T-helper 9 cell (primary cell): ENCODE results near the gene TPPP3.
A peak's percentile ranks its signal among the peaks of the same experiment; 100 is the strongest.

ENCODE experiments used
- DNase-seq: peaks from one replicate; pipeline ENCODE4 v3.0.0-alpha.2; 2020
- total RNA-seq, 2 donors: gene quantifications; one replicate each; lab custom pipeline; 2026; lab: John Stamatoyannopoulos, UW

The TPPP3 gene
- total RNA-seq: 0 reads per million in 2 donors

DNA sequence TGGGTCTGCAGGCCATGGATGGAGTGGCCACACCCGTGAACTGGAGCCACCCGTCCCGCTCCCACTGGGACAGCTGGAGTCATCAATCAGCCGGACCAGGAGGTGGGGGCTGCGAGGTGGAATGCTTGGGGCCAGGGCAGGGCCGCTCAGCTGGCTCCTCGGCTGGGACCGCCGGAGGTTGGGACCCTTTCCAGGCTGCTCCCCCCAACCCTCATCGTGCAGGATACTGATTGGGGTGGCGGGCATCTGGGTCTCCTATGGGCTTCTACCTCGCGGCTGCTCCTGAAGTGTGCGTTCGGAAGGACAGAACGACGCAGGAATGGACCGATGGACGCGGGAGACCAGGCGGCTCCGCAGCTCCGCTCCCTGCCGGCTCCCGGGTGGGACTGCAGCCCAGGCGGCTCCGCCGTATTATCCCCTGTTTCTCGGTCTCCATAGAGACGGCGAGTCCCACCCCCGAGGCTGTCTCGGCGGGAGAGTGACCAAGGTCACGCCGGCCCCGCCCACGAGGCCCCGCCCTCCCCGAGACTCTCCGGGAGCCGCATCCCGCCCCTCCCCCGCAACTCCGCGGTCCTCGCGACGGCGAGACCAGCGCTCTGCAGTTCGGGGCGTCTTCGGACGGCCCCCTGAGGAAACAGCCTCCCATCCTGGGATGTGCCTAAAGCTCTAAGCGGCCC, at the start of gene TPPP3:
Gene TPPP3, minus strand, starts transcription at position 388 of the 677 bp plus-strand sequence. CDS start 2,387 bp downstream, outside the sequence.
- no peak for DNase-seq

DNA sequence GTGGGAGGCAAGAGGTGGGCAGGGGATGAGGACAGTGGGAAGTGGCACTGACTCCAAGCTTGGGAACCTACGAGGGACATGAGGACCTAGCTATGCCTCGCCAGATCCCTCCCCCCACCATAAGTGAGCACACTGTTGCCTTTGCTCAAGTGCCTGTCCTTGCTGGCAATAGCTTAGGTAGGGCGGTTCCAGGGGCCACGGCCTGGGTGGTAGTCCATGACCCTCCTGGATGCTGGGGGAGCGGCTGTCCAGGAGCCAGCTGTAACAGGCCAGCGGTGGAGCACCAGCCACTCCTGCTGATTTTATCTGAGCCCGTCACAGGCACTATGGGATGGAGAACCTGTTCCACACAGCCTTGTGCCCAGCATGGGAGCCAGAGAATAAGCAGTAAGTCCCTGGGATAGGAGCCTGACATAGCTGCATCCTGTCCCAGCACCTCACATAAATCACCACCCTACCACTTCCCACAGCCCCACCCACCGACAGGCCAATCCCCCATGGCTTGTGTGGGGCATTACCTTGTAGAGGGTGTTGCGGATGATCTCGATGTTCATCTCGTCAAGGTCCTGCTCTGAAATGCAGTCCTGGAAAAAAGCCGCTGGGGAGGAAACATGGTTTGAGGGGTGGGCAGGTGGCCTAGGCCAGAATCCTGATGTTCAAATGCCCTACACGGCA, 49.4 kb upstream of the TPPP3 start:
- DNase-seq: no peak

DNA sequence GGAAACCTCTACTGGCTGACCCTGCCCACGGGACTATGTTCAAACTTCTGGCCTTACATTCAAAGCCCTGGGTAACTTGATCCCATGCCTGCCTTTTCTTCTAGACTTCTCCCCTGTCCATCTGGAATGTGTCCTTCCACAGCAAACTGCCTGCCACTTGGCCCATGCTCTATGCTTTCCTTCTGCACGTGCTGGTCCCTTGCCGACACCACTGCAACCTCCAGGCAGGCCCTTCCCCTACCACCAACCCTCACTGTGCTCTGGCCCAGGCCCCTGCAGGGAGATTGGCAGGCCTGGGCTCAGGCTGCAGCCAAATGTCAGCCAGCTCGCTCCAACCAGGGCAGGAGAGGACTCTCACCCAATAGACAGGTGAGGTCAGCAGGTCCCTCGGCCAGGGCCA, 48.6 kb upstream of the TPPP3 start:
- DNase-seq: no peak

DNA sequence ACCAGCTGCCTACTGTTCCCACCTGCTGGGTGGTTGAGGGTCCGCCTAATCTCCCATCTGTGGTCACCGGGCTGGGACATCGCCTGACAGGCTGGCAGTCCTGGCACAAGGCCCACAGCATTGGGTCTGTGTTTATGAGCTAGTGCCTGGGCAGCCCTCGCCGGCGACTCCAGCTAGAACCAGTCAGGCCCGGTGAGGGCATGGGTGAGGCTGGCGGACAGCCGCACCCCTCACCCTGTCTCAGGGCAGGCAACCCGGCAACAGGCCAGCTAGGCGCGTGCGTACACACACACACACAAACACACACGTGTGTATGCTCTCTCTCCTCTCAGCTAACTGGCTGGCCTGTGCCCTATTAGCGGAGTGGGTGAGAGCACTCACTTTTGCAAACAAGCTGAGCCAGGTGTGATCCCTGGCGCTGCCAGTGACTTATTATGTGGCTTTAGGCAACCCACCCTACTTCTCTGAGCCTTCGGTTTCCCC, 48.0 kb upstream of the TPPP3 start:
- no peak for DNase-seq

DNA sequence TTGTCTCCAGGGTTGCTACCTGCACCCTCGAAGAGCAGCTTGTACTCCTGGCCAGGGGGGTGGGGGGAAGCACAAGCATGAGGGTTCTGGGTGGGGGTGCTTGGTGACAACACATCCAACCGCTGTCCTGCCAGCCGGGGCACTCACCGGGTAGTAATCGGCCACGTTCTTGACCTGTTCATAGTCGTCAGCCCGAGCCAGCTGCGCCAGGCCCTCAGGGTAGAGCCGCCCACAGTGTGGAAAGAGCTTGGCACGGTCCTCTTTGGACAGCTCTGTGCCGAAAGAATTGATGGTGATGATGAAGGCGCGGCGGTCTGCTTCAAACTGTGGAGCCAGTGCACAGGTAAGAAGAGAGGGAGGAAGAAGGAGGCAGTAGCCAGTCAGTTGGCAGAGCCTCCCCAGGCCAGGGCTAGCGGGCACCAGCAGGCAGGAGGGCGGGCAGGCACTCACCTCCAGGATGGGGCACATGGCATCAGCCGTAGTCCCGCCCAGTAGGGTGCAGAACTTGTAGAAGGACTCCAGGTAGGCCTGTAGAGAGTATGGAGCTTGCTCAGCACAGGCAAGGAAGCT, 45.6 kb upstream of the TPPP3 start:
- no peak for DNase-seq

DNA sequence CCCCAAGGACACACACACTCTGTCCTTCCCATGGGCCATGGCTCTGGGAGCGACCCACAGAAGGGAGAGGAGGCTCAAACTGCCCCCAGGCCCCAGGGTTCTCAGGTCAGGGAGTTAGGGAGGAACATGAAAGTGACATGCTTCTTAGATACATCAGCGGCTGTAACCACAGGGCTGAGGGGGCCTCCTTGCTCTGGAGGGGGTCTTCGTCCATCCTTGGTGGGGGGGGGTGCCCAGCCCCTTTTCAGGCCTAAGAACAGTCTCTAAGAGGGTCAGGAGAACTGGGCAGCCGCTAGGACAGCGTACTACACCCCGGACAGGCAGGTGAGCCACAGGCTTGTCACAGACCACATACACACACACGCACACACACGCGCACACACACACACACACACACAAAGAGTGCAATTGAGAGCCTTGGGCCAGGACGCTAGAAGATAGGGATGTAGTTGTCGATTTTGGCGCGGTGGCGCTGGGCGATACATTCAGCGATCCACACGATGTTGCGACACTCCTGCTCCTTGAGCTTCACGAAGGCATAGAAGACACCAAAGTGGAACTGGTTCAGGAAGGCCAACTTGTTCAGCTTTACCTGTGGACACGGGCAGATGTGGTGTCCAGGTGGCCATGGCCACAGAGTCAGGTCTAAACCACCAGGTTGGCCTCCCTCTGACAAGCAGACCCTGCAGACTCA, 44.9 kb upstream of the TPPP3 start:
- DNase-seq: no peak

DNA sequence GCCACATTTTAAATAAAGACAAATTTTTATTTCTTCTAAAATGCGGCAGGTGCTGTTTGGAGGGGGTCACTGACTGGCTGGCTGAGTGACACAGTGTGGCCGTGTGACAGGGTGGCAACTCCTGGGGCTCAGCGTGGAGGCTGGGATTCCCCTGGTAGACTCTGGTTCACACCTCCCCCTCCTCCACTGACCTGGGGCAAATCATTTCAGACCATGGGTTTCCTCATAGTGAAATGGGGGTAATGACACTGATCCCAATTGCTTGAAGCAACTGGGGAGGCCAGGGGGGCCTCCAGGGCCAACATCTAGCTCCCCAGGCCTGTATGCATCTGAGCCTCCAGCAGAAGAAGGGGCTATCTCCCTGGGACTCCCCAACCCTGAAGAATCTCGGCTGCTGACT, 44.2 kb upstream of the TPPP3 start:
- DNase-seq: no peak

DNA sequence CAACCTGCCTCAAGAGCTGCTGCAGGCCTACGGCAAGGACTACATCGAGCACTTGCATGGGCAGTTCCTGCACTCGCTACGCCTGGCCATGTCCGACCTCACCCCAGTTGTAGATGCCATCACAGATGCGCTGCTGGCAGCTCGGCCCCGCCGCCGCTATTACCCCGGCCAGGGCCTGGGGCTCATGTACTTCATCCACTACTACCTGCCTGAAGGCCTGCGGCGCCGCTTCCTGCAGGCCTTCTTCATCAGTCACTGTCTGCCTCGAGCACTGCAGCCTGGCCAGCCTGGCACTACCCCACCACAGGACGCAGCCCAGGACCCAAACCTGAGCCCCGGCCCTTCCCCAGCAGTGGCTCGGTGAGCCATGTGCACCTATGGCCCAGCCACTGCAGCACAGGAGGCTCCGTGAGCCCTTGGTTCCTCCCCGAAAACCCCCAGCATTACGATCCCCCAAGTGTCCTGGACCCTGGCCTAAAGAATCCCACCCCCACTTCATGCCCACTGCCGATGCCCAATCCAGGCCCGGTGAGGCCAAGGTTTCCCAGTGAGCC, 43.4 kb upstream of the TPPP3 start:
- no peak for DNase-seq

DNA sequence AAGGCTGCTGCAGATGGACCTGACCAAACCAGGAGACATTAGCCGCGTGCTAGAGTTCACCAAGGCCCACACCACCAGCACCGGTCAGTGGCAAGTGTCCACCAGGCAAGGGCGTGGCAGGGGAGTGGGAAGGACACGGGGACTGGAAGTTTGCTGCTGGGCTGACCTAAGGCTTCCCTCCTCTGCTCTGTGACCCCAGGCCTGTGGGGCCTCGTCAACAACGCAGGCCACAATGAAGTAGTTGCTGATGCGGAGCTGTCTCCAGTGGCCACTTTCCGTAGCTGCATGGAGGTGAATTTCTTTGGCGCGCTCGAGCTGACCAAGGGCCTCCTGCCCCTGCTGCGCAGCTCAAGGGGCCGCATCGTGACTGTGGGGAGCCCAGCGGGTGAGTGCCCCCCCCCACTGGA, 42.5 kb upstream of the TPPP3 start:
- DNase-seq: no peak

DNA sequence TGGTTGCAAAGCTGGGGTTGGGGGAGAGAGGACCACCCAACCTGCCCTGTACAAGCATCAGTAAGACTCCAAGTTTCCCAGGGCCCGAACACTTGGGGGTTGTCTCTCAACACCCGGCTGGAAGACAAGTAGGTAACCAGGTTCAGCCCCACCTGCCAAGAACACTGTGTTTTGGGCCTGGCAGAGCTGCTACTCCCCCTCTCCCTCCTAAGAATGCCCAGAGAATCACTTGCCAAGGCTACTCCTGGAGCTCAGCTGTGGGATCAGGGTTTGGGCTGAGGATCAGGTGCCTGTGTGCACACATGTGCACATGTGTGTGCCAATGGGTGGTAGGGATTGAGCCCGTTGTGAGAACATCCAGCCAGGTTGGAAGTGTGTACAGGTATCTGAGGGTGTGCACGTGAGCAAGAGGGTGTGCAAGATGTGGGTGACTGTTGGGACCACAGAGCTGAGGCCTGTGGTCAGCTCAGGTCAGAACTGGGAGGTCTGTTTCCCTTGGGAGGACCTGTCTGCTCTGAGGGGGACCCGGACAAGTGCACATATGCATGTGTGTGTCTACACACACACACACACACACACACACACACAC, 39.9 kb upstream of the TPPP3 start:
- no peak for DNase-seq

DNA sequence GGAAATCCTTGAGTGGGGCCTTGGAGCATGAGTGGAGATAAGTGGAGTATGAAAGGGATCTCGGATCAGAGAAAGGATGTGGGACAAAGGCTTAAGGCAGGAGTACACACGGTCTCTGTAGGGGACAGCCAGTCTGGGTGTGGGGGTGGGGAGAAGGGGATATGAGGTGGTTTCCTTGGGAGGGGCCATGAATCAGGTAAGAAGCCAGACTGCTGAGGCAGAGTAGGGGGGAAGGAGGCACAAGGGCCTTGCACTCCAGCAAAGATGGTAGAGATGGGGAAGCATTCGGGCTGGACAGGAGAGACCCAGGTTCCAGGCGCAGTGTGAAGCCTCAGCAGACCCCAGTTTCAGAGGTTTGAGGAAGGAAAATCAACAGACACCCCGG, 39.2 kb upstream of the TPPP3 start:
- no peak for DNase-seq

DNA sequence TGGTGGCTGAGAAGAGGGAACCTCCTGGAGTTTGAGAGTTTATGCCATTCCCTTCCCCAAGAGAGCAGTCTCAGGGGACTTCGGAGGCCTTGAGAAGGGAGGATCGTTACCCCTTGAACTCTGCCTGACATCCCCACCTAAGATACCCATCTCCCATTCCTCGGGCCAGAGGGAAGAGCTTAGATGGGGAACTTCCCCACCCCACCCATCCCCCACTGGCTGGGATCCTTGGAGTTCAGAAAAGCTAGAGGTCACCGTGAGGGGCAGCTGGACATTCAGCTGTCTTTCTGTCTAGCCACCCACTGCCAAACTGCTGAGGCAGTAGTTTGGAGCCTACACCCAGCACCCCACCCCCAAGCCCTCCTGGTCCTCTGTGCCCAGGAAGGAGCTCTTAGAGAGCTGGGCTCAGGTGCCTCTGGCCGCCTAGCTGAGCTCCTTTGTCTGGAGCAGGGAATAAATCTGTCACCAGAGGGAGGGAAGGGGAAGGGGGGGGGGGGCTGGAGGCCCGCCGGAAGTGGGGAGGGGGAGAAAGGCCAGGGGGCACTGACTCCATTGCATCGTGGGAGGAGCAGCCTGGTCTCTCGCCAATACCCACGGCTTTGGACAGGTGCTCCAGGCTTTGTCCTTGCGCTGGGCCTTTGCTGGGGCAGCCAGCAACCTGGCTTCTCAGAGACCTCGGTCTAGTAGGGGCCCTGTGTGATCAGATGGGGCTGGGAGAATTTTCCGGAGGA, 38.6 kb upstream of the TPPP3 start:
- no peak for DNase-seq

DNA sequence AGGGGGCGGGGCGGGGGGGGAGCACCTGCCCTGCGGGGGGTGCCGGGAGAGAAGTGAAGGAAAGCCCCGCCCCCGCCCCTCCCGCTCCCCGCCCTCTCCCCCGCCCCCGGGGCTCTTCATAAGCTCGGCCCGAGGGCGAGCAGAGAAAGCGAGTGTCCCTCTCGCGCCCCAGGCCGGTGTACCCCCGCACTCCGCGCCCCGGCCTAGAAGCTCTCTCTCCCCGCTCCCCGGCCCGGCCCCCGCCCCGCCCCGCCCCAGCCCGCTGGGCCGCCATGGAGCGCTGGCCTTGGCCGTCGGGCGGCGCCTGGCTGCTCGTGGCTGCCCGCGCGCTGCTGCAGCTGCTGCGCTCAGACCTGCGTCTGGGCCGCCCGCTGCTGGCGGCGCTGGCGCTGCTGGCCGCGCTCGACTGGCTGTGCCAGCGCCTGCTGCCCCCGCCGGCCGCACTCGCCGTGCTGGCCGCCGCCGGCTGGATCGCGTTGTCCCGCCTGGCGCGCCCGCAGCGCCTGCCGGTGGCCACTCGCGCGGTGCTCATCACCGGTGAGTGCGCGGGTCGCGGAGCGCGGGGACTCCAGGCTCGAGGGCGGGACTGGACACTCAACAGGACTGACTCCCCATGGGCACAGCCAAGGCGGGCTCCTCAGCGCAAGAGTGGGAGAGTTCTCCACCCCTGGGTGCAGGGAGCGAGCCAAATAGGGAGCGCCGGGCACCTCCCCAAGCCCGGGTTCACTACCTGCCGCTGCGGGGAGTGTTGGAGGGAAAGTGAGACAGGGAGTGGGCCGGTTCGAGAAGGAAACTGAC, 37.9 kb upstream of the TPPP3 start, which contains the start of gene HSD11B2:
Gene HSD11B2, plus strand, starts transcription at position 145 of the 798 bp plus-strand sequence. Its CDS starts 128 bp downstream, at position 273.
- DNase-seq: no peak

DNA sequence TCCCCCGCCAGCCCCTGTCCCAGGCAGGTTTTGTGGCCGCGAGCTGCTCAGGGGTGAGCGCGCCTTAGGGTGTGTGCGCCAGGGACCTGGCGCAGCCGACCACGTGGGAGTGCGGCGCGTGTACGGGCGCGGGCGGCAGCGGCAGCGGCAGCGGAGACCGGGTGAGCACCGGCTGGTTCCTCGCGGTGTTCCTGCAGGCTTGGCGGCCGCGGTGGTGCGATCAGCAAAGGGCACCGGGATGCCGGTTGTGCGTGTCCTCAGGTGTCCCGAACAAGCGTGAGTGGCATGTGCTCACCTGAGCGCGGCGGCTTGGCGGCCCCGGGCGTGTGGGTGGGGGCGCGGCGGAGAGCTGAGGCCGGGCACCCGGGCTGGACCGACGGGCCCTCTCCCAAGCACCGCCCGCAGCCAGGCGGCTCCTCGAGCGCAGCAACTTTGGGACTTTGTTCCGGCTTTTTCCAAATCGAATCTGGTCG, 37.2 kb upstream of the TPPP3 start:
- DNase-seq: no peak

DNA sequence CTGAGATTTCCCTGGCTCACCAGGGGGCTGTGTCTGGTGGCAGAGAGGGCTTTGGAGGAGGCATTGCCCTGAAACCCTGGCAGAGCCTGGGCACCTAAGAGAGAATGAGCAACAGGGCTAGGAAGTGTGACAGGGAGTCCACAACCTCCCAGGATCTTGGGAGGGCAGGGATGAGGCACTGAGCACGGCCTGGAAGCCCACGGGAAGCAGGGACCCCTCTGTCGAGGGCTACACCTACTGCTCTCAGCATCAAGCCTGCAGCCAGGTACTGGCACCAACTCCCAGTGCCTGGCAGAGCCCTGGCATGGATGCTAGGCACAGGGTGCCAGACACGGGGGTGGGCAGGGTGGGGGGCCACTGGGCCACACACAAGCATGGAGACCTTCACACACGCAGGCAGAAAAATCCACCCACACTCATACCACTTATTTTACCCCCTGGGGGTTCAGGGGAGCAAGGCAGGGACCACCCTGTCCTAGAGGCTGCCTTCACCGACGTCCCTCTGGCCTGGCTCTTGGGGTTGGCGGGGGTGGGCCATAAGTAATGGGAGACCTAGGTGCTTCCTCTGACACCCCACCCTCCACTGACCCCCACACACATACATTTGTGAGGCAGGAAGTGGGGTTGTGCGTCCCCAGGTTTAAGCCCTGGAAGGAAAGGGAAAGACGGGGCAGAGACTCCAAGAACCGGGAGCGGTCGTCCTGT, 36.7 kb upstream of the TPPP3 start:
- DNase-seq: no peak

DNA sequence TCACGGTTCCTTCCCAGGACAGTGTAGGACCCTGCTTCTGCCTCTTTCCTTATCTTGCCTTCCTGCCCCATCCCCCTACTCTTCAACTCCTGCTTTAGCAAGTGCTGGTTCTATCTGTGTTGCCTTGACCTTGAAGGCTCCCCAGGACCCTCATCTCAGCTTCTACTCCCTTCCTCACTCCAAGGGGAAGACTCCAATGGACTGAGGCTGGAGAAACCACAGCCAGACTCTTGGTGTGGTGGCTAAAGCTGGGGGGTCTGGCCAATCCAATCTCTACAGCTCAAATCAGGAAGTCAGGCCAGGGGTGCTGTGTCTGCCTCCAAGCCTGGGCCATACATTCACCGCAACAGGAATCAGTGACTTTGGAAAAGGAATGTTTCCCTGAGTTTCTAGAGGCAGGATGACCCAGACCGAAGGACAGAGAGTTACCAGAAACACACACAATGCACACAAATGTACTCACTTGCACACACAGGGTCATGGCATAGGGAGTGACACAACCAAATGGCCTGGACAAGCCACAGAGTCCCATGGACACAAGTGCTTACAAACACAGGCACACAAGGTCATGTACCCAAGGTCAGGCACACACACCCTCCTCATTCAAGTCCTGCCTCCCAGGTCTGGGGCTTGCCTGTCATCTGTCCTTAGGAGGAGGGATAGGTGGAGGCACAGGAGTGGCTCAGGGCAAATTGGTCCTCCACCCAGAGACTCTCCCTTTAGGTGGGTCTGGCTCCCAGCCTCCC, 35.9 kb upstream of the TPPP3 start:
- DNase-seq: no peak

DNA sequence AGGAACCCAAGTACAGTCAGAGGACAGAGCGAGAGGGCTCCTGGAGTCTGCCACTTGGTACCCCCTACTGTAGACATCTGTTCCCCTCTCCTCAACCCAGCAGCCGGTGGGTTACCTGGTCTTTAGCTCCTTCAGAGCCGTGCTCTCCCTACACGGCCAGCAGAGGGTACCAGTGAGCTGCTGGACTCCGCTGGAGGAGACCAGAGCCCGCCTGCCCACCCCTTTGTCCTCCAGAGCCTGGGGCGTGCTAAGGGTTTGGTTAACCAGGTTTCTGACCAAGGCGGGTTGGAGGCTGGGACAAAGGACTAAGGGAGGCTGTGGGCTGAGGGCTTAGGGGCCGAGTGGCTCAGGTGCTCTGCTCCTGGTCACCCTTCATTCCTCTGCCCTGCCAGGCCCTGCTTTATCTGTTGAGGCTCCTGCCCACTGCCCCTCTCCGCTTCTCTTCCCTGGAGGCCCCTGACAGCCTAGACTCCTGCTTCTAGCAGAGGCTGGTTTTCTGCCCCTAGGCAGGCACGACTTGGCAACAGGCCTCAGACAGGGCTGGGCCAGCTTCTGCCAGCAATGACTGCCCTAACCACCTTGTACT, 34.9 kb upstream of the TPPP3 start:
- peak; percentile 36 for DNase-seq

DNA sequence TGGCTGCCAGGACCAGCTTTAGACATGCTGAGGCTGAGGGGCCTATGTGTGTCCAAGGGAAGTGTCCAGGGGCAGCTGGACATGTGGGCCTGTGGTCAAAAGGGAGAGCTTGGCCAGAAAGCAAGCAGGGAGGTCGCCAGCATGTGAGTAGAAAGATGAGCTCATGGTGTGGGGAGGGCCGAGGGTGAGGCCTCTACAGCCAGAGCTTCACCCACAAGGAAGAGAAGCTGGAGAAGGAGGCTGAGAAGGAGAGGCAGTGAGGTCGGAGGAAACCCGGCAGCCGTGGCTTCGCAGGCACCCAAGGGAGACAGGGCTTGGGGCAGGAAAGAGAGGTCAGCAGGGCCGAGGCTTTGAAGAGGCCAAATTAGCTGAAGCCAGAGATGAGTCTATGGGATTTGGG, 33.7 kb upstream of the TPPP3 start:
- no peak for DNase-seq

DNA sequence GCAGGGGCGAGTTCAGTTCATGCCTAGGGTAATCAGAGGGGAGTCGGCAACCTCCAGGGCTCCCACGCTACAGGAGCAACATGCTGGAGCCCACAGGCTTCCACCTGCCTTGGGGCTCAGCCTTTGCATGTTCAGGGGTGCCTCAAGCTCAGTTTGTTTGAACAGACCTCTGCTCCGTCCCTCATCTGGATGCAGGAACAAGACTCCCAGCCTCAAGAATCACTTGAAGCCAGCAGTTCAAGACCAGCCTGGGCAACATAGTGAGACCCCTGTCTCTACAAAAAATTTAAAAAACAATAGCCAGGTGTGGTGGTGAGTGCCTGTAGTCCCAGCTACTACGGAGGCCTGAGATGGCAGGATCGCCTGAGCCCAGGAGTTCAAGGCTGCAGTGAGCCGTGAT, 32.7 kb upstream of the TPPP3 start:
- DNase-seq: no peak
